Measurements from ENCODE around the gene C6orf89. TPM values are rescaled to one million over a fixed set of nuclear protein-coding genes. Genes with fewer than 3 reads are reported as not detected.
A peak's percentile ranks its signal among the peaks of the same experiment; 100 is the strongest.

The C6orf89 gene
- total and polyA plus RNA-seq, 9 donors = 23.1 to 102 (median 62.2) TPM

- 80 to 83% (median 82%) methylated on average over 6 of the region's 6 CpGs for WGBS, 3 donors
- TF ChIP-seq CTCF (IDR thresholded peaks at IDR 0.05) (no peak), EP300 (IDR thresholded peaks at IDR 0.05) (no peak), POLR2A (IDR thresholded peaks at IDR 0.05) (no peak)
- Histone ChIP-seq H3K4me3 (no peak overlapping the region), H3K9me3 (no peaks in the 10 kb centered on the region), H3K27me3 (no peaks in the 10 kb centered on the region), H3K36me3 (no peaks in the 10 kb centered on the region), H3K27ac (no peak overlapping the region), H3K4me1 (ENCODE audit: insufficient read depth) (no peaks in the 10 kb centered on the region)
- DNase-seq = no peak
- intact Hi-C loops (cut with DNase I) = no loop called here
These were observed 78.6 kb downstream of the C6orf89 start for GRCh38 chr6:36964349-36964748.

- H3K36me3 ChIP-seq = no peaks in the 10 kb centered on the region
- H3K27ac ChIP-seq = no peak overlapping the region
- WGBS, 3 donors = 68 to 76% (median 72%) methylated on average over 4 of the region's 4 CpGs
- DNase-seq = no peak
- H3K4me1 ChIP-seq (ENCODE audit: insufficient read depth) = no peaks in the 10 kb centered on the region
- no peak overlapping the region for H3K4me3 ChIP-seq
- H3K9me3 ChIP-seq = no peaks in the 10 kb centered on the region
- no peaks in the 10 kb centered on the region for H3K27me3 ChIP-seq
- intact Hi-C loops (cut with DNase I) = no loop called here
- TF ChIP-seq POLR2A (IDR thresholded peaks at IDR 0.05) (no peak), CTCF (IDR thresholded peaks at IDR 0.05) (no peak), EP300 (IDR thresholded peaks at IDR 0.05) (no peak)
These were observed 79.2 kb downstream of the C6orf89 start for GRCh38 chr6:36964908-36965307.

GRCh38 chr6:36967301-36967700 is 81.5 kb downstream of the C6orf89 start:
- 68 to 85% (median 81%) methylated on average over 3 of the region's 3 CpGs for WGBS, 3 donors

GRCh38 chr6:36967757-36968156 is 82.0 kb downstream of the C6orf89 start:
- 77 to 80% (median 80%) methylated on average over 4 of the region's 4 CpGs for WGBS, 3 donors
- Histone ChIP-seq H3K9me3 (no peaks in the 10 kb centered on the region), H3K4me1 (ENCODE audit: insufficient read depth) (peaks cover 1% of the 10 kb centered on the region), H3K27me3 (no peaks in the 10 kb centered on the region), H3K36me3 (no peaks in the 10 kb centered on the region), H3K27ac (no peak overlapping the region), H3K4me3 (no peak overlapping the region)
- TF ChIP-seq POLR2A (IDR thresholded peaks at IDR 0.05) (no peak), EP300 (IDR thresholded peaks at IDR 0.05) (no peak)
- intact Hi-C loops (cut with DNase I) = no loop called here
- no peak for DNase-seq

More at GRCh38 chr6:36967301-36967700, 81.5 kb downstream of the C6orf89 start:
- H3K9me3 ChIP-seq = no peaks in the 10 kb centered on the region
- intact Hi-C loops (cut with DNase I) = no loop called here
- no peaks in the 10 kb centered on the region for H3K36me3 ChIP-seq
- TF ChIP-seq CTCF (IDR thresholded peaks at IDR 0.05) (no peak), EP300 (IDR thresholded peaks at IDR 0.05) (no peak), POLR2A (IDR thresholded peaks at IDR 0.05) (no peak)
- DNase-seq = no peak
- no peak overlapping the region for H3K4me3 ChIP-seq
- no peaks in the 10 kb centered on the region for H3K27me3 ChIP-seq
- no peaks in the 10 kb centered on the region for H3K4me1 ChIP-seq (ENCODE audit: insufficient read depth)
- no peak overlapping the region for H3K27ac ChIP-seq

- intact Hi-C loops (cut with DNase I) = no loop called here
- peak in 3 of 5 donors; percentile 52 to 75 (median 68) for DNase-seq
- Histone ChIP-seq H3K27me3 (no peaks in the 10 kb centered on the region), H3K27ac (no peak overlapping the region), H3K4me3 (no peak overlapping the region), H3K36me3 (no peaks in the 10 kb centered on the region), H3K4me1 (ENCODE audit: insufficient read depth) (peaks cover 1% of the 10 kb centered on the region), H3K9me3 (no peaks in the 10 kb centered on the region)
- 76 to 83% (median 76%) methylated on average over 16 of the region's 16 CpGs for WGBS, 3 donors
- TF ChIP-seq POLR2A (IDR thresholded peaks at IDR 0.05) (no peak), EP300 (IDR thresholded peaks at IDR 0.05) (no peak), CTCF (IDR thresholded peaks at IDR 0.05) (no peak)
These were observed 82.7 kb downstream of the C6orf89 start for GRCh38 chr6:36968266-36968977.
